Measurements from ENCODE around the gene PDE4C. TPM values are rescaled to one million over a fixed set of nuclear protein-coding genes. Genes with fewer than 3 reads are reported as not detected.
A peak's percentile ranks its signal among the peaks of the same experiment; 100 is the strongest.

The PDE4C gene
- total RNA-seq, 1 donor from 2014 or later = 0.28 TPM

DNA sequence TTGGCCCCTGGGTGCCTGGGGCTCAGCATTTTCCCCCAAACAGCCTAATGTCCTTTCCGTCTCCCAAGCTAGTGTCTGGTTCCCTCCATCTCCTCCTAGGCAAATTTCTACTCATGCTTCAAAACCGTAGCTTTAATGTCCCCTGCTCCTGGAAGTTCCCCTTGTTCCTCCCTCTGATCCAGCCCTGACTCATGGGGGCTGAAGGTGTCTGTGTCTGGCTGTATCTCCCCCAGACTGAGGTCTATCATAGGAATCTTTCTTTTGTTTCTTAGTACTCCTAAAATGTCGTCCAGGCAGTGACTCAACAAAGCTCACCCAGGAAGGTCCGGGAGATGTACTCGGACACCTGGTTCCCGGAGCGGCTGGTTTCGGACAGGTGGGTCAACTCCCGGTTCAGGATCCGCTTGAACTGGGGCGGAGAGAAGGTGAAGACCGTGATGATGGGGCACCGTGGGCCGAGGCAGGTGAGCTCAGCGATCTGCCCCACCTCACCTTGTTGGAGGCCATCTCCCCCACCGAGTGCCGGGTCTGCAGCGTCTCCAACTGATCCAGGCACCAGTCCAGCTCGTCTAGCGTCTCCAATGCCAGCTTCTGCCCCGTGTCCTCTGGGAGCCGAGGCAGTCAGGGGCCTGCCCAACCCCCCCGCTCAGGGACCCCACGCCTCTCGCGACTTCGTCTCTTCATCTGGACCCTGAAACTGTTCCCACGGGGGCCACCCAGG lies 6.2 kb downstream of the PDE4C start:
- H3K27me3 ChIP-seq = peaks cover 34% of the 10 kb centered on the region
- Mint-ChIP-seq H3K27ac (no peak overlapping the region), H3K9me3 (no peaks in the 10 kb centered on the region), H3K4me3 (no peak overlapping the region), H3K4me1 (peaks cover 13% of the 10 kb centered on the region), H3K36me3 (no peaks in the 10 kb centered on the region), H3K27me3 (ENCODE audit: insufficient read depth, low read depth) (peaks cover 39% of the 10 kb centered on the region)
- no peak overlapping the region for H3K27ac ChIP-seq
- peaks cover 16% of the 10 kb centered on the region for H3F3A ChIP-seq (ENCODE audit: low read depth)
- peak overlapping the region; percentile 42 for H3K4me2 ChIP-seq
- H3K79me2 ChIP-seq (ENCODE audit: low read depth) = no peaks in the 10 kb centered on the region
- peaks cover 6% of the 10 kb centered on the region for H4K20me1 ChIP-seq (ENCODE audit: low read depth)
- no peak overlapping the region for H3K4me3 ChIP-seq
- no peak overlapping the region for H3K9ac ChIP-seq
- H3K36me3 ChIP-seq = no peaks in the 10 kb centered on the region
- no peak for DNase-seq (ENCODE audit: low spot score)
- H2AFZ ChIP-seq (replicated peaks) = no peak overlapping the region
- no peaks in the 10 kb centered on the region for H3K9me3 ChIP-seq (ENCODE audit: low read depth)
- H3K4me1 ChIP-seq = peaks cover 3% of the 10 kb centered on the region
- no peak for TF ChIP-seq EZH2phosphoT487 (IDR thresholded peaks at IDR 0.05)
- TF ChIP-seq, protein P1, sequence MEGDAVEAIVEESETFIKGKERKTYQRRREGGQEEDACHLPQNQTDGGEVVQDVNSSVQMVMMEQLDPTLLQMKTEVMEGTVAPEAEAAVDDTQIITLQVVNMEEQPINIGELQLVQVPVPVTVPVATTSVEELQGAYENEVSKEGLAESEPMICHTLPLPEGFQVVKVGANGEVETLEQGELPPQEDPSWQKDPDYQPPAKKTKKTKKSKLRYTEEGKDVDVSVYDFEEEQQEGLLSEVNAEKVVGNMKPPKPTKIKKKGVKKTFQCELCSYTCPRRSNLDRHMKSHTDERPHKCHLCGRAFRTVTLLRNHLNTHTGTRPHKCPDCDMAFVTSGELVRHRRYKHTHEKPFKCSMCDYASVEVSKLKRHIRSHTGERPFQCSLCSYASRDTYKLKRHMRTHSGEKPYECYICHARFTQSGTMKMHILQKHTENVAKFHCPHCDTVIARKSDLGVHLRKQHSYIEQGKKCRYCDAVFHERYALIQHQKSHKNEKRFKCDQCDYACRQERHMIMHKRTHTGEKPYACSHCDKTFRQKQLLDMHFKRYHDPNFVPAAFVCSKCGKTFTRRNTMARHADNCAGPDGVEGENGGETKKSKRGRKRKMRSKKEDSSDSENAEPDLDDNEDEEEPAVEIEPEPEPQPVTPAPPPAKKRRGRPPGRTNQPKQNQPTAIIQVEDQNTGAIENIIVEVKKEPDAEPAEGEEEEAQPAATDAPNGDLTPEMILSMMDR (IDR thresholded peaks at IDR 0.05) = no peak
- no peak for TF ChIP-seq EZH2 (IDR thresholded peaks at IDR 0.05)

DNA sequence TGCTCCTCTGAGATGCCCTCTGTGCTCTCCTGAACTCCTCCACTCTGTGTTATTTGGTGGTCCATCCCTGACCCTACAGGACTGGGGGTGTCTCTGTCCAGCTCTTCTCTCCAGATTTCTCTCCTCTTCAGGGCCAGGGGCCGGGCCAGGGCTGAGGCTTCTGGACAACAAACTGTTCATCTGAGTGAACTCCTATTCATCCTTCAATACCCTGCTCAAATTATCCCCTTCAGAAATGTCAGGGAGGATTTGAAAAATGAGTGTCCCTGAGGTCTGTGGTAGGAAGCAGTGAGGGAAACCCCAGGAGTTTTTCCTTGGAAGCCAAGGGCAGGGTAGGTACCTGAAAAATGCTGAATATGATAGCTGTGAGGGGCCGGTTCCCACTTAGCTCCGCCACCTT lies 7.6 kb downstream of the PDE4C start:
- H3K9me3 Mint-ChIP-seq = no peaks in the 10 kb centered on the region
- Histone ChIP-seq H2AFZ (replicated peaks) (no peak overlapping the region), H3K79me2 (ENCODE audit: low read depth) (no peaks in the 10 kb centered on the region), H3K9me3 (ENCODE audit: low read depth) (no peaks in the 10 kb centered on the region), H4K20me1 (ENCODE audit: low read depth) (peaks cover 3% of the 10 kb centered on the region), H3K36me3 (no peaks in the 10 kb centered on the region), H3K4me1 (no peaks in the 10 kb centered on the region), H3K9ac (no peak overlapping the region), H3K27me3 (peaks cover 28% of the 10 kb centered on the region), H3K4me3 (no peak overlapping the region), H3K27ac (no peak overlapping the region), H3K4me2 (no peak overlapping the region), H3F3A (ENCODE audit: low read depth) (peaks cover 8% of the 10 kb centered on the region)
- no peaks in the 10 kb centered on the region for H3K36me3 Mint-ChIP-seq
- H3K4me3 Mint-ChIP-seq = peak overlapping the region; percentile 36
- peaks cover 35% of the 10 kb centered on the region for H3K27me3 Mint-ChIP-seq (ENCODE audit: insufficient read depth, low read depth)
- H3K4me1 Mint-ChIP-seq = peaks cover 7% of the 10 kb centered on the region
- TF ChIP-seq, protein P1 (IDR thresholded peaks at IDR 0.05) = no peak
- TF ChIP-seq EZH2 (IDR thresholded peaks at IDR 0.05) (no peak), EZH2phosphoT487 (IDR thresholded peaks at IDR 0.05) (no peak)
- DNase-seq (ENCODE audit: low spot score) = no peak
- peak overlapping the region; percentile 58 for H3K27ac Mint-ChIP-seq

DNA sequence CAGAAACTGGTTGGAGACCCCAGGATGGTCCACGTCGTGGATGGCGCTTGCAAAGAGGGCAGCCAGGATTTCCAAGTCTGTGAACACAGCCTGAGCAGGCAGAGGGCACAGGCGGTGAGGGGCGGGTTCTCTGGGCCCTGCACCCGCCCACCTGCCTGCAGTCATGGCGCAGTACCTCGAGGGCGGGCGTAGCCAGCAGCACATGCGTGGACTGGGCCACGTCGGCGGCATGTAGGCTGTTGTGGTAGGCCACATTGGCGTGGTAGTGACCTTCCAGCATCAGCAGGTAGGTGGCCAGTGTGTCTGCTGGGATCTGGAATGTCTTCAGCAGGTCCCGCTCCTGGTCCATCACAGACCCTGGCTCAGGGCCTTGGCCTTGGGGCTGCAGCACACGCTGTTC lies 8.1 kb downstream of the PDE4C start:
- H3K9ac ChIP-seq = no peak overlapping the region
- no peaks in the 10 kb centered on the region for H3K9me3 ChIP-seq (ENCODE audit: low read depth)
- Mint-ChIP-seq H3K4me3 (no peak overlapping the region), H3K36me3 (no peaks in the 10 kb centered on the region), H3K27ac (no peak overlapping the region), H3K4me1 (peaks cover 8% of the 10 kb centered on the region), H3K9me3 (no peaks in the 10 kb centered on the region), H3K27me3 (ENCODE audit: insufficient read depth, low read depth) (peaks cover 32% of the 10 kb centered on the region)
- no peaks in the 10 kb centered on the region for H3K36me3 ChIP-seq
- no peaks in the 10 kb centered on the region for H3K79me2 ChIP-seq (ENCODE audit: low read depth)
- peaks cover 3% of the 10 kb centered on the region for H4K20me1 ChIP-seq (ENCODE audit: low read depth)
- H3K4me3 ChIP-seq = no peak overlapping the region
- H2AFZ ChIP-seq (replicated peaks) = no peak overlapping the region
- H3K4me2 ChIP-seq = no peak overlapping the region
- no peaks in the 10 kb centered on the region for H3K4me1 ChIP-seq
- peaks cover 5% of the 10 kb centered on the region for H3F3A ChIP-seq (ENCODE audit: low read depth)
- H3K27ac ChIP-seq = no peak overlapping the region
- peaks cover 28% of the 10 kb centered on the region for H3K27me3 ChIP-seq
- TF ChIP-seq EZH2 (IDR thresholded peaks at IDR 0.05) (no peak), EZH2phosphoT487 (IDR thresholded peaks at IDR 0.05) (no peak)
- TF ChIP-seq, protein P1 (IDR thresholded peaks at IDR 0.05) = no peak
- DNase-seq (ENCODE audit: low spot score) = no peak
